Endothelial cell of umbilical vein (primary cell): ENCODE results near the gene SGSM2. TPM values are rescaled to one million over a fixed set of nuclear protein-coding genes. Genes with fewer than 3 reads are reported as not detected.

Source experiments
- BruUV-seq: library from RNA; stranded (reverse); fragments of 400-500 nt; replicated peaks from 2 replicates; lab custom pipeline; 2021; lab: Mats Ljungman, UMichigan
- CTCF ChIA-PET: fragments of 300-600, 350-600 bp; sonication (Branson Sonifier 250); formaldehyde crosslinking; loops from one replicate; lab custom pipeline; 2021; ENCODE audit warnings: antibody characterized with exemption, inconsistent platforms; lab: Charles Lee
- POLR2A ChIA-PET: fragments of 300-600, 350-600 bp; sonication (Branson Sonifier 250); formaldehyde crosslinking; loops from one replicate; lab custom pipeline; 2021; ENCODE audit warnings: antibody characterized with exemption, inconsistent platforms; lab: Charles Lee
- DNase-seq: peaks from one replicate; pipeline ENCODE4 v3.0.0-alpha.2; 2011; ENCODE audit warnings: low read depth, low spot score
- FAIRE-seq: peaks from 2 replicates; lab custom pipeline; 2011; peaks lifted over from hg19 to GRCh38; lab: Jason Lieb, UNC
- H2AFZ ChIP-seq: 2 replicates; pipeline ENCODE4 v1.6.0; 2012; ENCODE audit warnings: low read depth, low read length, control low read depth, inconsistent platforms
- H3K27ac ChIP-seq: 2 replicates; pipeline ENCODE4 v1.5.1; 2011; ENCODE audit warnings: low read depth, mild to moderate bottlenecking, control low read depth, low read length, moderate library complexity; ENCODE audit not compliant: insufficient read depth
- H3K27me3 ChIP-seq, 2 experiments: 2 replicates each; pipeline versions ENCODE4 v1.6.0 to v1.6.1; 2011; ENCODE audit warnings: low read length in 2 of 2, mixed read lengths in 1 of 2; ENCODE audit not compliant: control insufficient read depth in 2 of 2, insufficient read depth in 2 of 2
- H3K36me3 ChIP-seq, 2 experiments: 2 replicates in 1 of 2; 3 replicates in 1 of 2; pipeline ENCODE4 v1.5.1; 2011; ENCODE audit warnings: low read length in 2 of 2, mild to moderate bottlenecking in 1 of 2, moderate library complexity in 1 of 2; ENCODE audit not compliant: control insufficient read depth in 2 of 2, insufficient read depth in 2 of 2; ENCODE audit errors: extremely low read depth in 1 of 2
- H3K4me1 ChIP-seq: 3 replicates; pipeline ENCODE4 v1.5.1; 2011; ENCODE audit warnings: mild to moderate bottlenecking, low read length; ENCODE audit not compliant: control insufficient read depth, insufficient read depth; ENCODE audit errors: extremely low read depth
- H3K4me2 ChIP-seq: 2 replicates; pipeline ENCODE4 v1.6.1; 2011; ENCODE audit warnings: low read length, control low read depth, mixed read lengths; ENCODE audit not compliant: insufficient read depth
- H3K4me3 ChIP-seq, 3 experiments: fragments of 200-600 bp in 1 of 3; sonication (generic), shearing (Covaris generic) in 1 of 3; replicated peaks in 1 of 3; 2 replicates each; pipeline ENCODE4 v1.5.1; 2011 to 2016; ENCODE audit warnings: control low read depth in 3 of 3, low read length in 3 of 3, mild to moderate bottlenecking in 2 of 3, inconsistent platforms in 1 of 3, low read depth in 1 of 3, moderate library complexity in 1 of 3; ENCODE audit not compliant: insufficient read depth in 1 of 3
- H3K79me2 ChIP-seq: 2 replicates; pipeline ENCODE4 v1.6.0; 2012; ENCODE audit warnings: low read length, inconsistent platforms; ENCODE audit not compliant: control insufficient read depth, insufficient read depth
- H3K9ac ChIP-seq: replicated peaks from 2 replicates; pipeline ENCODE3; 2011; ENCODE audit warnings: low read length, control low read depth; ENCODE audit not compliant: insufficient read depth; ENCODE audit errors: extremely low read depth
- H3K9me1 ChIP-seq: replicated peaks from 3 replicates; pipeline ENCODE4 v1.6.0; 2011; ENCODE audit warnings: mild to moderate bottlenecking, low read length; ENCODE audit not compliant: control insufficient read depth, insufficient read depth; ENCODE audit errors: extremely low read depth
- H3K9me3 ChIP-seq: replicated peaks from 2 replicates; pipeline ENCODE4 v1.5.1; 2012; ENCODE audit warnings: low read length, inconsistent platforms; ENCODE audit not compliant: control insufficient read depth, insufficient read depth
- H4K20me1 ChIP-seq: replicated peaks from 2 replicates; pipeline ENCODE3; 2011; ENCODE audit warnings: mild to moderate bottlenecking, low read length; ENCODE audit not compliant: control insufficient read depth, insufficient read depth; ENCODE audit errors: extremely low read depth
- EZH2 ChIP-seq: IDR thresholded peaks from 2 replicates; pipeline ENCODE4 v1.6.1; 2012; ENCODE audit warnings: borderline replicate concordance, low read depth, mild to moderate bottlenecking, moderate library complexity, low read length, inconsistent platforms; ENCODE audit not compliant: severe bottlenecking
- FOS ChIP-seq: IDR thresholded peaks from 2 replicates; pipeline ENCODE4 v1.6.1; 2011; ENCODE audit warnings: mild to moderate bottlenecking, low read length, moderate library complexity, borderline replicate concordance; ENCODE audit not compliant: insufficient read depth
- GATA2 ChIP-seq: IDR thresholded peaks from 2 replicates; pipeline ENCODE4 v1.7.0; 2011; ENCODE audit warnings: low read depth, mild to moderate bottlenecking, moderate library complexity, mixed read lengths, low read length; ENCODE audit not compliant: insufficient read length, insufficient read depth
- JUN ChIP-seq: IDR thresholded peaks from 2 replicates; pipeline ENCODE4 v1.6.1; 2011; ENCODE audit warnings: borderline replicate concordance, low read depth; ENCODE audit not compliant: insufficient read length, insufficient read depth
- MYC ChIP-seq: IDR thresholded peaks from one replicate; pipeline ENCODE4 v1.6.1; 2011; ENCODE audit warnings: mild to moderate bottlenecking, low read depth, low read length
- POLR2A ChIP-seq: IDR thresholded peaks from 2 replicates; pipeline ENCODE4 v1.6.1; 2012; ENCODE audit warnings: low read depth, mild to moderate bottlenecking, control low read depth, low read length
- POLR2AphosphoS5 ChIP-seq: IDR thresholded peaks from 2 replicates; pipeline ENCODE4 v1.6.1; 2012; ENCODE audit warnings: low read depth, mild to moderate bottlenecking, control low read depth, low read length, moderate library complexity; ENCODE audit not compliant: insufficient read depth
- dilution Hi-C: fragments of 300-500 bp; cut with MboI; formaldehyde crosslinking; loops from one replicate; pipeline ENCODE4 v1.15.0; 2019; ENCODE audit warnings: low sequenced_read_pairs; ENCODE audit not compliant: extremely low pct_ligation_motif_present
- intact Hi-C: fragments of 100-400 bp; cut with micrococcal nuclease; formaldehyde crosslinking; loops from one replicate; pipeline ENCODE4 v1.10.0; 2022
- polyA plus RNA-seq, 4 experiments: library from polyadenylated mRNA; depleted of rRNA in 3 of 4; stranded (reverse) in 3 of 4; unstranded in 1 of 4; fragments of >200 nt; gene quantifications; 2 replicates each; pipeline versions ENCODE4 v1.2.1 to v1.2.3, GENCODE V29; 2011 to 2012; ENCODE audit warnings: missing spikeins in 1 of 4
- total RNA-seq: library from RNA; stranded (reverse); gene quantifications from 2 replicates; pipeline ENCODE4 v1.2.3, GENCODE V29; 2021
- TF ChIP-seq, protein P1 (sequence below), 2 donors: IDR thresholded peaks; 1 replicate in 1 of 2; 2 replicates in 1 of 2; pipeline ENCODE4 v1.5.1; 2011; ENCODE audit warnings: low read length in 2 of 2, mild to moderate bottlenecking in 2 of 2, moderate library complexity in 2 of 2, control low read depth in 1 of 2, inconsistent platforms in 1 of 2, low read depth in 1 of 2; ENCODE audit not compliant: insufficient read depth in 1 of 2; ENCODE audit errors: extremely low read depth in 1 of 2
- TF ChIP-seq, protein P2 (sequence below): IDR thresholded peaks from 2 replicates; pipeline ENCODE4 v1.6.1; 2011; ENCODE audit not compliant: insufficient read depth, insufficient read length

Gene SGSM2
- total and polyA plus RNA-seq, 2 donors (not counting 3 experiments of a cell fraction or from before 2014, with no cell fraction given): 61.6 to 94.5 TPM

DNA sequence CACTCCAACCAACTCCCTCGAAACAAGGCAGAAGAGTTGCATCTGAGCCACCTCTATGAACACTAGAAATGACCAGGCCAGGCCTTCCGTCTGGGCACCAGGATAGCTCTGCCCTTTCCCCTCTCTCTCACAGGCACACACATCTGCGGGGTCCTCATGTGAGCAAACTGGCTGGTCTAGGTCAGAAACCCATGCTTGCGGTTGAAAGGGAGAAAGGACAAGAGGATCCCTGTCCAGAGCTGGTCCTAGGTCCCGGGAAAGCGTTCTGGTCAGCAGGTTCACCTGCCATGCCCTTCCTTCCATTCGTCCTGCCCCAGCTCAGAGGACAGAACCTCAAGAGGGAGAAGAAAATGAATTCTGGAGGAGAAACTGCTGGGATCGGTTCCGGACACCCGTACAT lies 60.9 kb downstream of the SGSM2 start:
- H3K4me3 ChIP-seq: no peak overlapping the region
- H3K4me1 ChIP-seq: peaks cover 39% of the 10 kb centered on the region
- intact Hi-C loops: no loop called here
- TF ChIP-seq POLR2A: no peak
- no peak for TF ChIP-seq EZH2
- no peak for TF ChIP-seq MYC
- TF ChIP-seq POLR2AphosphoS5: no peak
- TF ChIP-seq, protein P1, sequence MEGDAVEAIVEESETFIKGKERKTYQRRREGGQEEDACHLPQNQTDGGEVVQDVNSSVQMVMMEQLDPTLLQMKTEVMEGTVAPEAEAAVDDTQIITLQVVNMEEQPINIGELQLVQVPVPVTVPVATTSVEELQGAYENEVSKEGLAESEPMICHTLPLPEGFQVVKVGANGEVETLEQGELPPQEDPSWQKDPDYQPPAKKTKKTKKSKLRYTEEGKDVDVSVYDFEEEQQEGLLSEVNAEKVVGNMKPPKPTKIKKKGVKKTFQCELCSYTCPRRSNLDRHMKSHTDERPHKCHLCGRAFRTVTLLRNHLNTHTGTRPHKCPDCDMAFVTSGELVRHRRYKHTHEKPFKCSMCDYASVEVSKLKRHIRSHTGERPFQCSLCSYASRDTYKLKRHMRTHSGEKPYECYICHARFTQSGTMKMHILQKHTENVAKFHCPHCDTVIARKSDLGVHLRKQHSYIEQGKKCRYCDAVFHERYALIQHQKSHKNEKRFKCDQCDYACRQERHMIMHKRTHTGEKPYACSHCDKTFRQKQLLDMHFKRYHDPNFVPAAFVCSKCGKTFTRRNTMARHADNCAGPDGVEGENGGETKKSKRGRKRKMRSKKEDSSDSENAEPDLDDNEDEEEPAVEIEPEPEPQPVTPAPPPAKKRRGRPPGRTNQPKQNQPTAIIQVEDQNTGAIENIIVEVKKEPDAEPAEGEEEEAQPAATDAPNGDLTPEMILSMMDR (IDR thresholded peaks at IDR 0.05; ENCODE audit: extremely low read depth in 1 of 2, insufficient read depth in 1 of 2, low read depth in 1 of 2, low read length in 2 of 2): no peak
- TF ChIP-seq, protein P2, sequence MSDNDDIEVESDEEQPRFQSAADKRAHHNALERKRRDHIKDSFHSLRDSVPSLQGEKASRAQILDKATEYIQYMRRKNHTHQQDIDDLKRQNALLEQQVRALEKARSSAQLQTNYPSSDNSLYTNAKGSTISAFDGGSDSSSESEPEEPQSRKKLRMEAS: no peak
- TF ChIP-seq FOS: no peak
- TF ChIP-seq JUN: no peak
- TF ChIP-seq GATA2: no peak
- peaks cover 24% of the 10 kb centered on the region for H3K79me2 ChIP-seq
- H3K4me2 ChIP-seq: no peak overlapping the region
- ChIA-PET CTCF (interaction anchor here (0.9 to 1.6 kb wide), 2 partner anchors 16 to 18 kb away, joined by 4 to 6 read pairs; no protein-coding TSS in a partner anchor), POLR2A (interaction anchor here (1.6 kb wide), 1 partner anchor 15 kb away, joined by 4 read pairs; no protein-coding TSS in a partner anchor)
- DNase-seq: no peak
- no peaks in the 10 kb centered on the region for H4K20me1 ChIP-seq
- H3K27ac ChIP-seq: peak overlapping the region; percentile 54
- peak overlapping the region; percentile 36 for H3K9ac ChIP-seq
- no peaks in the 10 kb centered on the region for H3K9me1 ChIP-seq
- dilution Hi-C loops: no loop called here
- no TSS peak for BruUV-seq
- H3K36me3 ChIP-seq: no peaks in the 10 kb centered on the region
- no peak for FAIRE-seq
- no peaks in the 10 kb centered on the region for H3K27me3 ChIP-seq
- no peak overlapping the region for H2AFZ ChIP-seq
- H3K9me3 ChIP-seq: no peaks in the 10 kb centered on the region
